WTC11 (cell line): ENCODE measurements around the gene CAMK2D.

ENCODE experiments used
- E2F5 ChIP-seq: sonication (generic); formaldehyde crosslinking; IDR thresholded peaks from 2 replicates; pipeline ENCODE4 v1.8.1; 2022; ENCODE audit warnings: mild to moderate bottlenecking, moderate library complexity, missing genetic modification reagents
- FOXJ3 ChIP-seq: sonication (generic); formaldehyde crosslinking; IDR thresholded peaks from 2 replicates; pipeline ENCODE4 v1.9.0; 2021; ENCODE audit warnings: missing genetic modification reagents, mild to moderate bottlenecking, borderline replicate concordance
- ZBTB21 ChIP-seq: sonication (generic); formaldehyde crosslinking; IDR thresholded peaks from 2 replicates; pipeline ENCODE4 v1.8.1; 2023; ENCODE audit warnings: mild to moderate bottlenecking, missing genetic modification reagents, borderline replicate concordance
- TF ChIP-seq, protein P1 (sequence below): sonication (generic); formaldehyde crosslinking; IDR thresholded peaks from 2 replicates; pipeline ENCODE4 v1.8.0; 2023; ENCODE audit warnings: missing genetic modification reagents
- TF ChIP-seq, protein P2 (sequence below): fragments of 200-600 bp; IDR thresholded peaks from 2 replicates; pipeline ENCODE4 v1.8.0; 2022; ENCODE audit warnings: antibody characterized with exemption
- TF ChIP-seq, protein P3 (sequence below): sonication (generic); formaldehyde crosslinking; IDR thresholded peaks from 2 replicates; pipeline ENCODE4 v1.8.1; 2022; ENCODE audit warnings: mild to moderate bottlenecking, missing genetic modification reagents, moderate library complexity, borderline replicate concordance

GRCh38 chr4:113509851-113510250, 251.7 kb downstream of the CAMK2D start:
- TF ChIP-seq, protein P1, sequence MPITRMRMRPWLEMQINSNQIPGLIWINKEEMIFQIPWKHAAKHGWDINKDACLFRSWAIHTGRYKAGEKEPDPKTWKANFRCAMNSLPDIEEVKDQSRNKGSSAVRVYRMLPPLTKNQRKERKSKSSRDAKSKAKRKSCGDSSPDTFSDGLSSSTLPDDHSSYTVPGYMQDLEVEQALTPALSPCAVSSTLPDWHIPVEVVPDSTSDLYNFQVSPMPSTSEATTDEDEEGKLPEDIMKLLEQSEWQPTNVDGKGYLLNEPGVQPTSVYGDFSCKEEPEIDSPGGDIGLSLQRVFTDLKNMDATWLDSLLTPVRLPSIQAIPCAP (CRISPR knock-in tag): no peak
- TF ChIP-seq, protein P2, sequence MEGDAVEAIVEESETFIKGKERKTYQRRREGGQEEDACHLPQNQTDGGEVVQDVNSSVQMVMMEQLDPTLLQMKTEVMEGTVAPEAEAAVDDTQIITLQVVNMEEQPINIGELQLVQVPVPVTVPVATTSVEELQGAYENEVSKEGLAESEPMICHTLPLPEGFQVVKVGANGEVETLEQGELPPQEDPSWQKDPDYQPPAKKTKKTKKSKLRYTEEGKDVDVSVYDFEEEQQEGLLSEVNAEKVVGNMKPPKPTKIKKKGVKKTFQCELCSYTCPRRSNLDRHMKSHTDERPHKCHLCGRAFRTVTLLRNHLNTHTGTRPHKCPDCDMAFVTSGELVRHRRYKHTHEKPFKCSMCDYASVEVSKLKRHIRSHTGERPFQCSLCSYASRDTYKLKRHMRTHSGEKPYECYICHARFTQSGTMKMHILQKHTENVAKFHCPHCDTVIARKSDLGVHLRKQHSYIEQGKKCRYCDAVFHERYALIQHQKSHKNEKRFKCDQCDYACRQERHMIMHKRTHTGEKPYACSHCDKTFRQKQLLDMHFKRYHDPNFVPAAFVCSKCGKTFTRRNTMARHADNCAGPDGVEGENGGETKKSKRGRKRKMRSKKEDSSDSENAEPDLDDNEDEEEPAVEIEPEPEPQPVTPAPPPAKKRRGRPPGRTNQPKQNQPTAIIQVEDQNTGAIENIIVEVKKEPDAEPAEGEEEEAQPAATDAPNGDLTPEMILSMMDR: no peak
- TF ChIP-seq FOXJ3 (CRISPR knock-in tag) (no peak), ZBTB21 (CRISPR knock-in tag) (no peak), E2F5 (CRISPR knock-in tag) (no peak)
- TF ChIP-seq, protein P3, sequence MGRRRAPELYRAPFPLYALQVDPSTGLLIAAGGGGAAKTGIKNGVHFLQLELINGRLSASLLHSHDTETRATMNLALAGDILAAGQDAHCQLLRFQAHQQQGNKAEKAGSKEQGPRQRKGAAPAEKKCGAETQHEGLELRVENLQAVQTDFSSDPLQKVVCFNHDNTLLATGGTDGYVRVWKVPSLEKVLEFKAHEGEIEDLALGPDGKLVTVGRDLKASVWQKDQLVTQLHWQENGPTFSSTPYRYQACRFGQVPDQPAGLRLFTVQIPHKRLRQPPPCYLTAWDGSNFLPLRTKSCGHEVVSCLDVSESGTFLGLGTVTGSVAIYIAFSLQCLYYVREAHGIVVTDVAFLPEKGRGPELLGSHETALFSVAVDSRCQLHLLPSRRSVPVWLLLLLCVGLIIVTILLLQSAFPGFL: no peak
